ENCODE measurements around the gene CASP2.
A peak's percentile ranks its signal among the peaks of the same experiment; 100 is the strongest.

Gene CASP2

GRCh38 chr7:143296686-143297085, 8.5 kb downstream of the CASP2 start:
- no peak for DNase-seq (ENCODE audit: low read depth)

DNA sequence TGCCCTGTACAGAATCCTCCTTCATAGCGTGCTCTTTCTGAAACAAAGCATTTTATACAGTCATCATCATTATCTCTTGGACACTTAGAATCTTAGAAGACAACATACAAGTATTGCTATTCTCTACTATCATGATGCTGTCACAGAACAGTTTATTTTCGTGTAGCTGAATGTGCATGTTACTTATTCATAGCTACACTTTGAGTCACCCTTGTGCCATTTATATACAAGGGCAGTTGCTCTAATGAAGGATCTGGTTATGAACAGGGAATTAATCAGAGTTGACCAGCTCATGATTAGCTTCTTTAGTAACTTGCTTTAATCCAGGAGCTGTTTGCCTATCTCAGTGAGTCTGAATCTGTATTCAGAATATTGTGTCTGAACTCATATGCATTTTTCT, 11.2 kb downstream of the CASP2 start:
- DNase-seq (ENCODE audit: low read depth): no peak

GRCh38 chr7:143299840-143300239, 11.7 kb downstream of the CASP2 start:
- DNase-seq (ENCODE audit: low read depth): peak; percentile 46

DNA sequence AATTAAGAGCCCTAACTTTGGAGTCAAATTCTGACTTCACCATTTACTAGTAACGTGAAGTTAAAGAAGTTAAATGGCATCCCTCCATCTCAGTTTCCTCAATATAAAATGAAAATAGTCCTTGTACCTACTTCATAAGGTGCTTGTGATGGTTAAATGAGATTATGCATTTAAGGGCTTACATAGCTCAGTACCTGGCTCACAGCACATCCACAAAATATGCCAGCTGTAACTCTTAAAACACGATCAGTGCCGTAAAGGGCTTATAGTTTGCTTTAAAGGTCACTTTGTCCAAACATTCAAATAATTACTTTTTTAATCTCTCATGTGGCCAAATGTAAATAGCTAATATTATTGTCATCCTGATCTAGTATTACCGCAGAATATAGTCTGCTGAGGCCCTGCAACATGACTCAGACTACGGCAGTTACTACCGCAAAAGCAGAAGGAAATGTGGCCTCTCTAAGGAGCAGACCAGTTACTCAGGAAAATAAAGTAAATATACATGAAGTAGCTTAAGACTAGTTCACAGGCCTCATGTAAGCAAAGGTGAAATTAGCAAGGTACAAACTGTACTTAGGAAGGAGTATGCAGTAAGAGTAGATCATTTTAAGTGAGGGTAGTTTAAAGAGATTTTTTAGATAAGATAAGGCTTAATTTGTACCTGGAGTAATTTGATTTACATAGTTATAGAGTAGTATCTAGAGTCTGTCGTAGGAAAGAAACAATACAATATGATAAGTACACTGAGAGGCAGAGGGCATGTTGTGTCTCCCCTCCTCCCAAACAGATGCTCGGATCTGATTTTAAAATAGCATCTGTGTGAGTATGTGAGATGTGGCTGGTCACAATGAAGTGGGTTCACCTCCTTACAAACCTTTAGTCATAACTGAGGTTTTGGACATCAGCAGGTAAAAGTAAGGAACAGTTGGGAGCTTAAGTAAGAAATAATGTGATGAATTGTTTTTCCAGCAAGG, 13.1 kb downstream of the CASP2 start:
- no peak for DNase-seq (ENCODE audit: low read depth)

- DNase-seq (ENCODE audit: low read depth): no peak
These were observed 15.6 kb downstream of the CASP2 start for GRCh38 chr7:143303733-143304132.

DNA sequence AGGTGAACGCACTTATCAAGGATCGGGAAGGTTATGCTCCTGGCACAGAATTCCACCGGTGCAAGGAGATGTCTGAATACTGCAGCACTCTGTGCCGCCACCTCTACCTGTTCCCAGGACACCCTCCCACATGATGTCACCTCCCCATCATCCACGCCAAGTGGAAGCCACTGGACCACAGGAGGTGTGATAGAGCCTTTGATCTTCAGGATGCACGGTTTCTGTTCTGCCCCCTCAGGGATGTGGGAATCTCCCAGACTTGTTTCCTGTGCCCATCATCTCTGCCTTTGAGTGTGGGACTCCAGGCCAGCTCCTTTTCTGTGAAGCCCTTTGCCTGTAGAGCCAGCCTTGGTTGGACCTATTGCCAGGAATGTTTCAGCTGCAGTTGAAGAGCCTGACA, 16.8 kb downstream of the CASP2 start:
- no peak for DNase-seq (ENCODE audit: low read depth)

DNA sequence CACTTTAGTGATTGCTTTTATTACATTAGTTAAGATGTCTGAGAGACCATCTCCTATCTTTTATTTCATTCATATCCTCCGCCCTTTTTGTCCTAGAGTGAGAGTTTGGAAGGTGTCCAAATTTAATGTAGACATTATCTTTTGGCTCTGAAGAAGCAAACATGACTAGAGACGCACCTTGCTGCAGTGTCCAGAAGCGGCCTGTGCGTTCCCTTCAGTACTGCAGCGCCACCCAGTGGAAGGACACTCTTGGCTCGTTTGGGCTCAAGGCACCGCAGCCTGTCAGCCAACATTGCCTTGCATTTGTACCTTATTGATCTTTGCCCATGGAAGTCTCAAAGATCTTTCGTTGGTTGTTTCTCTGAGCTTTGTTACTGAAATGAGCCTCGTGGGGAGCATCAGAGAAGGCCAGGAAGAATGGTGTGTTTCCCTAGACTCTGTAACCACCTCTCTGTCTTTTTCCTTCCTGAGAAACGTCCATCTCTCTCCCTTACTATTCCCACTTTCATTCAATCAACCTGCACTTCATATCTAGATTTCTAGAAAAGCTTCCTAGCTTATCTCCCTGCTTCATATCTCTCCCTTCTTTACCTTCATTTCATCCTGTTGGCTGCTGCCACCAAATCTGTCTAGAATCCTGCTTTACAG, 17.4 kb downstream of the CASP2 start:
- DNase-seq (ENCODE audit: low read depth): peak; percentile 55

GRCh38 chr7:143308632-143309031, 20.5 kb downstream of the CASP2 start:
- DNase-seq (ENCODE audit: low read depth): no peak

GRCh38 chr7:143314127-143314526, 26.0 kb downstream of the CASP2 start:
- DNase-seq (ENCODE audit: low read depth): no peak

- DNase-seq (ENCODE audit: low read depth): no peak
These were observed 27.6 kb downstream of the CASP2 start, which contains the start of gene CLCN1 for GRCh38 chr7:143315776-143316175. TSS of gene CLCN1 (plus strand) at chr7:143316111. CDS start at chr7:143316213, 102 bp downstream.

DNA sequence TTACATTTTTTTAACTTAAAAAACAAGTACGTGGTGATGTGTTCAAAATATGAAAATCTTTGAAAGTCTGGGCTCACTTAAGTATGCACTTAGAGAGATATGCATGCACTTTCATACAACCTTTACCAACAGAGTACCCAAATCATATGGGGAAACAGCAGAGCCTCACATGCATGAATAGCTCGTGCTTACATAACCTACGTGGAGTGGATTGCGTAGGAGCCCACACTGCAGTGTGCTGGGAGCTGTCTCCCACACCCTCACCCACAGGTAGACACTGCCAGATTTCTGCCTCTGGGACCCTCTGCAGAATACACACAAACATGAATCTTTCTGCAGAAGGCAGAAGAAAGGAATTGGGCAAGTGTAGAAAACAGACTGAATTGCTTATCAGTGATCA, 28.3 kb downstream of the CASP2 start:
- DNase-seq (ENCODE audit: low read depth): no peak

- no peak for DNase-seq (ENCODE audit: low read depth)
These were observed 30.5 kb downstream of the CASP2 start for GRCh38 chr7:143318661-143319060.

DNA sequence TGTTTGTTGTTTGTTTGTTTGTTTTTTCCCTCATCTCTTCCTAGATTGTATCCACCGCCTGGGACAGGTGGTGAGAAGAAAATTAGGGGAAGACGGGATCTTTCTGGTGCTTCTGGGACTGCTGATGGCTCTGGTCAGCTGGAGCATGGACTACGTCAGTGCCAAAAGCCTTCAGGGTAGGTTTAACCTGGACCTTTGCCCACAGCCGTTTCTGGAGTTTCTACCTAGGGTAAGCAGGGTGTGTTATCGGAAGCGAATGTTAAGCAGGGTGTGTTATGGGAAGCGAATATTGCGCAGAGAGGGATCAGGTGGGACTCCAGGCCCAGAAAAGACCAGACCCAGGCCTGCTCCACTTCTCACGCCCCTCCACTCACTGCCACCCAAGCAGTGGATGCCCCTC, 32.5 kb downstream of the CASP2 start:
- no peak for DNase-seq (ENCODE audit: low read depth)

- DNase-seq (ENCODE audit: low read depth): no peak
These were observed 33.1 kb downstream of the CASP2 start for GRCh38 chr7:143321242-143321641.

- DNase-seq (ENCODE audit: low read depth): no peak
These were observed 33.6 kb downstream of the CASP2 start for GRCh38 chr7:143321734-143322133.

GRCh38 chr7:143322760-143323633, 34.8 kb downstream of the CASP2 start:
- no peak for DNase-seq (ENCODE audit: low read depth)

DNA sequence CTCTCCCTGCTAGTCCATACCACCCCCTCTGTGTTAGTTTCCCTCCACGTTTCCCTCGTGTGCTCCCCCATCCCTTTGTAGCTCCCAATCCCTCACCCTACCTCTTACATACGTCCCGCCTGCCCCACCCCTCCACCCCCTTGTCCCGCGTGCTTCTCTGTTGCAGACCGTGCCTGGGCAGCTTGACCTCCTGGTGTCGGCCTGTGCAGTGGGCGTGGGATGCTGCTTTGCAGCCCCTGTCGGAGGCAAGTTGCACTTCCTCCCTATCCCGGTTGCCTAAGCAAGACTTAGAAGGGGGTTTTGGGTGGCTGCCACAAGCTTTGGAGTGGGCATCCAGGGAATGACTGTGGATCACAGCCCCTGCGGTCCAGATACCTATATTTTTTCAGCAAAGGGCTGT, 35.5 kb downstream of the CASP2 start:
- no peak for DNase-seq (ENCODE audit: low read depth)

DNA sequence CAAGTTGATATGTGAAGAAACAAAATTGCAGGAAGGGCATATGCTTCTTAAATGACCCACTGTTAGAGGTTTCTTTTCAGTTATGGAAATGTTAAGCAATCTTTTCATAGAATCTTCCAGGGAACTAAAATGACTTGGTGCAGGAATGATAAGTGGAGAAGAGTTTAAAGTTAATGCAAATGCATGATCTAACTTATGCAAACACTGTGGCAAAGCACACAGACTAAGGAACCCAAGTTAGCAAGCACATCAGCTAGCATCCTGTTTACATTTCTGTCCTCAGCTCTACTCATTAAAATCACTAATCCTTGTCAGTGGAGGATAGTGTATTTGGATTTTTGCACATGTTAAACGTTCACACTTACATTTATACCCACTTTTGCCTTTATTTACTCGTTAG, 37.1 kb downstream of the CASP2 start:
- no peak for DNase-seq (ENCODE audit: low read depth)

DNA sequence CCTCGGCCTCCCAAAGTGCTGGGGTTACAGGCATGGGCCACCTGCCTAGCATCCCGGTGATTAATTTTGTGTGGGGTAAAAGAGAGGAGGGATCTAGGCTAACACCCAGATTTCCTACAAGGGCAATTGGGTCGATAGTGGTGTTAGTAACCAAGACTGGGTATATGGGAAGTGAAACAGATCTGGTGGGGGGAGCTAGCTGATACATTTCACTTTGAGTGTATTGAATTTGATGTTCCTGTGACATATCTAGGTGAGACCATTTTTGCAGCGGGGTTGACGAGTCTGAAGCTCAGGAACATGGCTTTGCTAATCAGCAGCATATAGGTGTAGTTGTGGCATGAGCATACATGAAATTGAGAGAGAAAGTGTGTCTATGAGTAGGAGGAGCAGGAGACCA, 39.8 kb downstream of the CASP2 start:
- no peak for DNase-seq (ENCODE audit: low read depth)

GRCh38 chr7:143329471-143330170, 41.5 kb downstream of the CASP2 start:
- no peak for DNase-seq (ENCODE audit: low read depth)

DNA sequence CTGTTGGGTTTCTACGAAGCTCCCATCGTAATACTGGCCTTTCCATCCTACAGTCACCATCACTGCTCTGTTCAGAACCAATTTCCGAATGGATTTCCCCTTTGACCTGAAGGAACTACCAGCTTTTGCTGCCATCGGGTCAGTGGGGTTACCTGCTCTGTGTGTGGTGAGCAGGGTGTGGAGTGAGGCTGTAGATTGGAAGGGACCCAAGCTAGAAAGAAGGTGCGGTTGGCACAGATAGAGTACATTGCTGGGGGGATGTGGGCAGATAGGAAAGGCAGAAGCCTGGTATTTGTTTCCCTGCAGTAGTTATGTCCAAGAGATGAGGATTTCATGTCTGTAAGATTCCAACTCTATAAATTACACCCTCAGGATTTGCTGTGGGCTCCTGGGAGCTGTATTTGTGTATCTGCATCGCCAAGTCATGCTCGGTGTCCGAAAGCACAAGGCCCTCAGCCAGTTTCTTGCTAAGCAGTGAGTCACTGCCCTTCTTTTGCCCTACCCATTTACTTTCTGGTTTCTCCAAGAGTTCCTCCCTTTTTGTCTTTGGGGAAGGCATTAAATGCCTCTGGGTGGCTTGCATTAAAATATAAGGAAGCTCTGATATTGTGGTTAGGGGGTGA, 43.1 kb downstream of the CASP2 start:
- no peak for DNase-seq (ENCODE audit: low read depth)
